SK-N-SH (cell line): ENCODE data around the gene MOK.

Experiments
- CHD2 ChIP-seq: fragments of 150-350 bp; IDR thresholded peaks from 2 replicates; pipeline ENCODE4 v1.6.1; 2018; ENCODE audit warnings: low read length; ENCODE audit not compliant: partially characterized antibody
- ELF1 ChIP-seq: IDR thresholded peaks from 2 replicates; pipeline ENCODE4 v1.4.0; 2012
- EP300 ChIP-seq, 2 experiments: IDR thresholded peaks; 2 replicates each; pipeline versions ENCODE4 v1.4.0 to v1.6.1; 2012; ENCODE audit warnings: borderline replicate concordance in 1 of 2, low read depth in 1 of 2, low read length in 1 of 2
- FOXM1 ChIP-seq: IDR thresholded peaks from 2 replicates; pipeline ENCODE4 v1.4.0; 2012; ENCODE audit warnings: low read depth, mild to moderate bottlenecking
- MEF2A ChIP-seq: IDR thresholded peaks from 2 replicates; pipeline ENCODE4 v1.4.0; 2012; ENCODE audit warnings: low read depth, borderline replicate concordance
- MXI1 ChIP-seq: IDR thresholded peaks from 2 replicates; pipeline ENCODE4 v1.6.1; 2012; ENCODE audit warnings: mild to moderate bottlenecking, low read depth, low read length, improper control_type of control experiment
- POLR2AphosphoS5 ChIP-seq: IDR thresholded peaks from 2 replicates; pipeline ENCODE4 v1.6.1; 2012; ENCODE audit warnings: low read depth, low read length
- RAD21 ChIP-seq: IDR thresholded peaks from 2 replicates; pipeline ENCODE4 v1.6.1; 2012; ENCODE audit warnings: mild to moderate bottlenecking, low read length
- RCOR1 ChIP-seq: fragments of 150-350 bp; IDR thresholded peaks from 2 replicates; pipeline ENCODE4 v1.6.1; 2017; ENCODE audit warnings: antibody characterized with exemption, low read length
- RXRA ChIP-seq: IDR thresholded peaks from 2 replicates; pipeline ENCODE4 v1.4.0; 2012; ENCODE audit warnings: low read depth, mild to moderate bottlenecking, borderline replicate concordance
- TCF12 ChIP-seq: IDR thresholded peaks from 2 replicates; pipeline ENCODE4 v1.4.0; 2012
- YY1 ChIP-seq: IDR thresholded peaks from 2 replicates; pipeline ENCODE4 v1.4.0; 2012; ENCODE audit warnings: low read depth, mild to moderate bottlenecking
- TF ChIP-seq, protein P1 (sequence below): fragments of 200-600 bp; sonication (generic); IDR thresholded peaks from 2 replicates; pipeline ENCODE4 v1.6.1; 2017; ENCODE audit warnings: antibody characterized with exemption, mild to moderate bottlenecking, moderate library complexity
- TF ChIP-seq, protein P2 (sequence below): IDR thresholded peaks from 2 replicates; pipeline ENCODE4 v1.6.1; 2012; ENCODE audit warnings: mild to moderate bottlenecking, low read depth, low read length, moderate library complexity

DNA sequence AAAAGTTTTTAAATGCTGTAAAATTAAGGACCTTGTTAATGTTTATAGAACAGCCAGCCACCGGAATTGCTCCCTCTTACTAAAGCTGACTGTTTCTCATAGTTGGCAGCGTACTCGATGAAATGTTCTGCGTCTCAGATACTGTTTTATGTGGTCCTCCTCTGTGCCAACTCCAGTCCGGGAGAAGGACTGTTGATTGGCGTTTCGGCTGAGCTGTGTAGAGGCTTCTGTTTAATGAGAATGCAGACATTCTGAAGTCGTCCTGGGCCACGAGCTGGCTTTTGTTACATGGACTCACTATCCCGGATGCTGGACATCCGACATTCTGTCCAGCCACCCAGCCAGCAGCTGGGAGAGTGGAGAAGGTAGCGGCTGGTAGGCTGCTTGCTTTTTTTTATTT lies 89.9 kb downstream of the MOK start:
- TF ChIP-seq, protein P1, sequence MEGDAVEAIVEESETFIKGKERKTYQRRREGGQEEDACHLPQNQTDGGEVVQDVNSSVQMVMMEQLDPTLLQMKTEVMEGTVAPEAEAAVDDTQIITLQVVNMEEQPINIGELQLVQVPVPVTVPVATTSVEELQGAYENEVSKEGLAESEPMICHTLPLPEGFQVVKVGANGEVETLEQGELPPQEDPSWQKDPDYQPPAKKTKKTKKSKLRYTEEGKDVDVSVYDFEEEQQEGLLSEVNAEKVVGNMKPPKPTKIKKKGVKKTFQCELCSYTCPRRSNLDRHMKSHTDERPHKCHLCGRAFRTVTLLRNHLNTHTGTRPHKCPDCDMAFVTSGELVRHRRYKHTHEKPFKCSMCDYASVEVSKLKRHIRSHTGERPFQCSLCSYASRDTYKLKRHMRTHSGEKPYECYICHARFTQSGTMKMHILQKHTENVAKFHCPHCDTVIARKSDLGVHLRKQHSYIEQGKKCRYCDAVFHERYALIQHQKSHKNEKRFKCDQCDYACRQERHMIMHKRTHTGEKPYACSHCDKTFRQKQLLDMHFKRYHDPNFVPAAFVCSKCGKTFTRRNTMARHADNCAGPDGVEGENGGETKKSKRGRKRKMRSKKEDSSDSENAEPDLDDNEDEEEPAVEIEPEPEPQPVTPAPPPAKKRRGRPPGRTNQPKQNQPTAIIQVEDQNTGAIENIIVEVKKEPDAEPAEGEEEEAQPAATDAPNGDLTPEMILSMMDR = no peak
- TF ChIP-seq YY1 (no peak), RCOR1 (no peak), CHD2 (no peak), POLR2AphosphoS5 (no peak), MEF2A (no peak), TCF12 (no peak), MXI1 (no peak), FOXM1 (no peak), RAD21 (no peak), ELF1 (no peak), EP300 (IDR thresholded peaks at IDR 0.05; ENCODE audit: borderline replicate concordance in 1 of 2, low read depth in 1 of 2, low read length in 1 of 2) (no peak), RXRA (no peak)
- TF ChIP-seq, protein P2, sequence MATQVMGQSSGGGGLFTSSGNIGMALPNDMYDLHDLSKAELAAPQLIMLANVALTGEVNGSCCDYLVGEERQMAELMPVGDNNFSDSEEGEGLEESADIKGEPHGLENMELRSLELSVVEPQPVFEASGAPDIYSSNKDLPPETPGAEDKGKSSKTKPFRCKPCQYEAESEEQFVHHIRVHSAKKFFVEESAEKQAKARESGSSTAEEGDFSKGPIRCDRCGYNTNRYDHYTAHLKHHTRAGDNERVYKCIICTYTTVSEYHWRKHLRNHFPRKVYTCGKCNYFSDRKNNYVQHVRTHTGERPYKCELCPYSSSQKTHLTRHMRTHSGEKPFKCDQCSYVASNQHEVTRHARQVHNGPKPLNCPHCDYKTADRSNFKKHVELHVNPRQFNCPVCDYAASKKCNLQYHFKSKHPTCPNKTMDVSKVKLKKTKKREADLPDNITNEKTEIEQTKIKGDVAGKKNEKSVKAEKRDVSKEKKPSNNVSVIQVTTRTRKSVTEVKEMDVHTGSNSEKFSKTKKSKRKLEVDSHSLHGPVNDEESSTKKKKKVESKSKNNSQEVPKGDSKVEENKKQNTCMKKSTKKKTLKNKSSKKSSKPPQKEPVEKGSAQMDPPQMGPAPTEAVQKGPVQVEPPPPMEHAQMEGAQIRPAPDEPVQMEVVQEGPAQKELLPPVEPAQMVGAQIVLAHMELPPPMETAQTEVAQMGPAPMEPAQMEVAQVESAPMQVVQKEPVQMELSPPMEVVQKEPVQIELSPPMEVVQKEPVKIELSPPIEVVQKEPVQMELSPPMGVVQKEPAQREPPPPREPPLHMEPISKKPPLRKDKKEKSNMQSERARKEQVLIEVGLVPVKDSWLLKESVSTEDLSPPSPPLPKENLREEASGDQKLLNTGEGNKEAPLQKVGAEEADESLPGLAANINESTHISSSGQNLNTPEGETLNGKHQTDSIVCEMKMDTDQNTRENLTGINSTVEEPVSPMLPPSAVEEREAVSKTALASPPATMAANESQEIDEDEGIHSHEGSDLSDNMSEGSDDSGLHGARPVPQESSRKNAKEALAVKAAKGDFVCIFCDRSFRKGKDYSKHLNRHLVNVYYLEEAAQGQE = no peak
